ENCODE results near the gene PPIP5K2.

DNA sequence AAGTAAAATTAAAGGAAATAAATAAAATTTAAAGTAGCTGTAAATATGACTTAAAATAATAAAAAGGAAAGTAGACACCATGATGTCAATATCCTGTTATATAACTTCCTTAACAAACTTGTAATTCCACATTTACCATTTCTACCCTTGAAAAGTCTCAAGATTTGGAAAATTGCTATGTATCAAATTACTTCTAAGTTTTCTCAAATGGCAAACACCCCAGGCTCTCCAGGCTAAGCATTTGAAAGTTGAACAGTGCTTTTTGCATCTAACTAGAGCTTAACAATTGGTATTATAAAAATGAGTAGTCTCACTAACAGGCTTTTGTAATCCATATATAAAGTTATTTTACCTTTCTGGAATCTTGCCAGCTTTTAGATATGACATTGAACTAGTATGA lies 97.0 kb downstream of the PPIP5K2 start:
- TF ChIP-seq, protein P1, sequence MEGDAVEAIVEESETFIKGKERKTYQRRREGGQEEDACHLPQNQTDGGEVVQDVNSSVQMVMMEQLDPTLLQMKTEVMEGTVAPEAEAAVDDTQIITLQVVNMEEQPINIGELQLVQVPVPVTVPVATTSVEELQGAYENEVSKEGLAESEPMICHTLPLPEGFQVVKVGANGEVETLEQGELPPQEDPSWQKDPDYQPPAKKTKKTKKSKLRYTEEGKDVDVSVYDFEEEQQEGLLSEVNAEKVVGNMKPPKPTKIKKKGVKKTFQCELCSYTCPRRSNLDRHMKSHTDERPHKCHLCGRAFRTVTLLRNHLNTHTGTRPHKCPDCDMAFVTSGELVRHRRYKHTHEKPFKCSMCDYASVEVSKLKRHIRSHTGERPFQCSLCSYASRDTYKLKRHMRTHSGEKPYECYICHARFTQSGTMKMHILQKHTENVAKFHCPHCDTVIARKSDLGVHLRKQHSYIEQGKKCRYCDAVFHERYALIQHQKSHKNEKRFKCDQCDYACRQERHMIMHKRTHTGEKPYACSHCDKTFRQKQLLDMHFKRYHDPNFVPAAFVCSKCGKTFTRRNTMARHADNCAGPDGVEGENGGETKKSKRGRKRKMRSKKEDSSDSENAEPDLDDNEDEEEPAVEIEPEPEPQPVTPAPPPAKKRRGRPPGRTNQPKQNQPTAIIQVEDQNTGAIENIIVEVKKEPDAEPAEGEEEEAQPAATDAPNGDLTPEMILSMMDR (IDR thresholded peaks at IDR 0.05), result no peak
- TF ChIP-seq POLR2A (IDR thresholded peaks at IDR 0.05) (no peak), POLR2AphosphoS5 (IDR thresholded peaks at IDR 0.05) (no peak)

Data from transverse colon (tissue), 4 donors.